H1 (cell line): Measurements from ENCODE around the gene SND1. TPM values are rescaled to one million over a fixed set of nuclear protein-coding genes. Genes with fewer than 3 reads are reported as not detected.

Source experiments
- CTCF ChIA-PET: fragments of 300-600 bp; sonication (Branson Sonifier 250); formaldehyde crosslinking; loops from one replicate; lab custom pipeline; 2021; ENCODE audit not compliant: partially characterized antibody; lab: Charles Lee
- POLR2A ChIA-PET: fragments of 300-600 bp; sonication (Branson Sonifier 250); formaldehyde crosslinking; loops from one replicate; lab custom pipeline; 2021; ENCODE audit warnings: inconsistent platforms; ENCODE audit not compliant: partially characterized antibody; lab: Charles Lee
- DNase-seq, 2 experiments: peaks; one replicate each; pipeline versions ENCODE4 v3.0.0 to v3.0.0-alpha.2; 2010 to 2022; ENCODE audit warnings: low spot score in 2 of 2, low read depth in 1 of 2, mixed read lengths in 1 of 2
- FAIRE-seq: peaks from 2 replicates; lab custom pipeline; 2011; peaks lifted over from hg19 to GRCh38; lab: Jason Lieb, UNC
- H2AFZ ChIP-seq: 2 replicates; pipeline ENCODE4 v1.8.1; 2012; ENCODE audit warnings: low read length, inconsistent platforms
- H2AK5ac ChIP-seq: 2 replicates; pipeline ENCODE4 v1.6.1; 2013; ENCODE audit warnings: low read depth, low read length
- H2BK120ac ChIP-seq: replicated peaks from 2 replicates; pipeline ENCODE3; 2013; ENCODE audit warnings: low read depth, low read length, inconsistent platforms
- H2BK12ac ChIP-seq: 2 replicates; pipeline ENCODE4 v1.6.1; 2013; ENCODE audit warnings: low read depth, low read length
- H2BK15ac ChIP-seq: 2 replicates; pipeline ENCODE4 v1.6.1; 2013; ENCODE audit warnings: low read length
- H2BK20ac ChIP-seq: 2 replicates; pipeline ENCODE4 v1.6.1; 2013; ENCODE audit warnings: low read length
- H2BK5ac ChIP-seq: 2 replicates; pipeline ENCODE4 v1.6.1; 2013; ENCODE audit warnings: low read depth, low read length
- H3K14ac ChIP-seq: 2 replicates; pipeline ENCODE4 v1.6.1; 2013; ENCODE audit warnings: inconsistent platforms; ENCODE audit not compliant: insufficient read length
- H3K18ac ChIP-seq: 2 replicates; pipeline ENCODE4 v1.6.1; 2013; ENCODE audit warnings: low read length; ENCODE audit errors: extremely low read depth
- H3K23ac ChIP-seq: 2 replicates; pipeline ENCODE4 v1.6.1; 2013; ENCODE audit warnings: inconsistent platforms; ENCODE audit not compliant: insufficient read length
- H3K23me2 ChIP-seq: 2 replicates; pipeline ENCODE4 v1.6.1; 2013; ENCODE audit warnings: low read depth, low read length
- H3K27ac ChIP-seq: 2 replicates; pipeline ENCODE4 v1.6.1; 2011; ENCODE audit warnings: low read depth, low read length, inconsistent platforms
- H3K27me3 ChIP-seq, 4 experiments: replicated peaks in 1 of 4; 1 replicate in 1 of 4; 2 replicates in 3 of 4; pipeline versions ENCODE4 v1.6.1 to v1.8.1; 2011 to 2013; ENCODE audit warnings: low read length in 3 of 4, mild to moderate bottlenecking in 3 of 4, inconsistent platforms in 2 of 4, mixed read lengths in 2 of 4, moderate library complexity in 1 of 4; ENCODE audit not compliant: control insufficient read depth in 3 of 4, insufficient read depth in 3 of 4; ENCODE audit errors: extremely low read depth in 1 of 4
- H3K36me3 ChIP-seq, 4 experiments: 2 replicates each; pipeline versions ENCODE4 v1.6.1 to v1.8.1; 2011 to 2013; ENCODE audit warnings: mild to moderate bottlenecking in 4 of 4, low read length in 3 of 4, moderate library complexity in 2 of 4, control low read depth in 1 of 4, inconsistent platforms in 1 of 4; ENCODE audit not compliant: insufficient read depth in 4 of 4, control insufficient read depth in 2 of 4
- H3K4ac ChIP-seq: replicated peaks from 2 replicates; pipeline ENCODE3; 2013; ENCODE audit warnings: low read length, low read depth, mixed read lengths, inconsistent platforms; ENCODE audit not compliant: insufficient read length
- H3K4me1 ChIP-seq, 4 experiments: replicated peaks in 1 of 4; 1 replicate in 1 of 4; 2 replicates in 3 of 4; pipeline versions ENCODE4 v1.6.1 to v1.8.1; 2011 to 2013; ENCODE audit warnings: low read length in 3 of 4, inconsistent platforms in 2 of 4, mixed read lengths in 1 of 4; ENCODE audit not compliant: insufficient read depth in 4 of 4, control insufficient read depth in 3 of 4
- H3K4me2 ChIP-seq, 2 experiments: 2 replicates each; pipeline versions ENCODE4 v1.6.1 to v1.8.1; 2011 to 2013; ENCODE audit warnings: low read depth in 2 of 2, low read length in 2 of 2, control low read depth in 1 of 2, inconsistent platforms in 1 of 2, mild to moderate bottlenecking in 1 of 2; ENCODE audit not compliant: insufficient read depth in 1 of 2
- H3K4me3 ChIP-seq, 4 experiments: fragments of 200-600, 300-600 bp in 1 of 4; sonication (generic), shearing (Covaris generic), sonication (Bioruptor Twin) in 1 of 4; 2 replicates each; pipeline versions ENCODE4 v1.5.1 to v1.8.1; 2011 to 2016; ENCODE audit warnings: low read length in 4 of 4, low read depth in 3 of 4, control low read depth in 2 of 4, inconsistent platforms in 2 of 4, mild to moderate bottlenecking in 2 of 4, mixed read lengths in 1 of 4, moderate library complexity in 1 of 4; ENCODE audit not compliant: insufficient read depth in 2 of 4; ENCODE audit errors: extremely low read depth in 1 of 4
- H3K56ac ChIP-seq: replicated peaks from 2 replicates; pipeline ENCODE3; 2013; ENCODE audit warnings: low read depth, mild to moderate bottlenecking, mixed read lengths, low read length, inconsistent platforms; ENCODE audit not compliant: insufficient read length
- H3K79me1 ChIP-seq: 2 replicates; pipeline ENCODE4 v1.6.1; 2013; ENCODE audit warnings: low read depth, low read length, control low read depth
- H3K79me2 ChIP-seq, 2 experiments: 2 replicates each; pipeline versions ENCODE4 v1.6.1 to v1.8.1; 2012 to 2013; ENCODE audit warnings: low read length in 2 of 2, mild to moderate bottlenecking in 2 of 2, inconsistent platforms in 1 of 2; ENCODE audit not compliant: insufficient read depth in 2 of 2, control insufficient read depth in 1 of 2
- H3K9ac ChIP-seq, 4 experiments: replicated peaks in 1 of 4; 1 replicate in 1 of 4; 2 replicates in 3 of 4; pipeline versions ENCODE4 v1.6.1 to v1.8.1; 2011 to 2013; ENCODE audit warnings: low read depth in 3 of 4, low read length in 3 of 4, control low read depth in 2 of 4, mild to moderate bottlenecking in 2 of 4, moderate library complexity in 2 of 4, inconsistent platforms in 1 of 4; ENCODE audit errors: extremely low read depth in 1 of 4
- H3K9me3 ChIP-seq, 2 experiments: 2 replicates each; pipeline versions ENCODE4 v1.6.1 to v1.8.1; 2012 to 2013; ENCODE audit warnings: mild to moderate bottlenecking in 2 of 2, moderate library complexity in 2 of 2, control low read depth in 1 of 2, inconsistent platforms in 1 of 2, low read depth in 1 of 2, low read length in 1 of 2, mixed read lengths in 1 of 2; ENCODE audit not compliant: insufficient read depth in 2 of 2
- H4K20me1 ChIP-seq, 2 experiments: replicated peaks in 1 of 2; 2 replicates each; pipeline versions ENCODE3 to v1.8.1; 2011 to 2013; ENCODE audit warnings: inconsistent platforms in 2 of 2, low read length in 2 of 2, mild to moderate bottlenecking in 1 of 2; ENCODE audit not compliant: insufficient read depth in 2 of 2, control insufficient read depth in 1 of 2
- H4K5ac ChIP-seq: 2 replicates; pipeline ENCODE4 v1.6.1; 2013; ENCODE audit warnings: low read length, low read depth, mixed read lengths, inconsistent platforms; ENCODE audit not compliant: insufficient read length
- H4K8ac ChIP-seq: 2 replicates; pipeline ENCODE4 v1.8.0; 2013; ENCODE audit warnings: mild to moderate bottlenecking, moderate library complexity, low read length, inconsistent platforms; ENCODE audit not compliant: insufficient read depth; ENCODE audit errors: extremely low read depth
- H4K91ac ChIP-seq: replicated peaks from 2 replicates; pipeline ENCODE3; 2013; ENCODE audit warnings: low read length, mixed read lengths, inconsistent platforms; ENCODE audit not compliant: insufficient read length
- HDAC6 ChIP-seq: IDR thresholded peaks from one replicate; pipeline ENCODE4 v1.7.1; 2012; ENCODE audit warnings: low read depth, mild to moderate bottlenecking, inconsistent platforms, low read length, moderate library complexity
- SP2 ChIP-seq: IDR thresholded peaks from 2 replicates; pipeline ENCODE4 v1.6.1; 2012; ENCODE audit warnings: mild to moderate bottlenecking, low read length, inconsistent platforms
- SUZ12 ChIP-seq: fragments of 200-600 bp; sonication (generic); IDR thresholded peaks from 2 replicates; pipeline ENCODE4 v1.6.1; 2012; ENCODE audit warnings: mild to moderate bottlenecking, inconsistent platforms, low read length, moderate library complexity, mixed read lengths
- TAF1 ChIP-seq: IDR thresholded peaks from 2 replicates; pipeline ENCODE4 v1.6.1; 2011; ENCODE audit warnings: mild to moderate bottlenecking, low read depth, low read length
- WGBS, 2 experiments: shearing (Covaris generic) in 1 of 2; methylation state at CpG; one replicate each; pipeline versions ENCODE4 v1.1.6 to v1.1.7; 2013 to 2015; ENCODE audit warnings: low lambda C conversion rate in 2 of 2, mixed read lengths in 2 of 2, inconsistent platforms in 1 of 2, low coverage in 1 of 2, missing lambda C conversion rate in 1 of 2; ENCODE audit not compliant: insufficient replicate concordance in 2 of 2, insufficient coverage in 1 of 2, insufficient read length in 1 of 2; ENCODE audit errors: extremely low coverage in 1 of 2, missing lambda C conversion rate in 1 of 2; 5-methylcytosine and 5-hydroxymethylcytosine counted together
- polyA plus RNA-seq, 7 experiments: library from polyadenylated mRNA; depleted of rRNA in 3 of 7; stranded (reverse) in 5 of 7; unstranded in 2 of 7; fragments of >200 nt in 5 of 7; fragments of 200-250 nt in 2 of 7; gene quantifications; 1 replicate in 5 of 7; 2 replicates in 1 of 7; 4 replicates in 1 of 7; pipeline versions ENCODE4 v1.2.1 to v1.2.3, GENCODE V29; 2011 to 2013; ENCODE audit warnings: missing spikeins in 2 of 7, mixed read lengths in 2 of 7
- total RNA-seq: library from RNA; stranded (reverse); fragmentation: NEBNext Ultra II Directional; extraction: Animal tissue kit (Norgen Biotek cat#: 25700); gene quantifications from 2 replicates; pipeline ENCODE4 v1.2.1, GENCODE V29; 2021

The SND1 gene
- total and polyA plus RNA-seq, 2 of the 8 experiments (the other 6 are each of a cell fraction or from before 2014, with no cell fraction given) = 122 to 290 TPM

GRCh38 chr7:127793582-127793981, 141.6 kb downstream of the SND1 start:
- FAIRE-seq = no peak
- DNase-seq = no peak
- no peak overlapping the region for H2BK120ac ChIP-seq
- H3K56ac ChIP-seq = no peak overlapping the region
- ChIA-PET POLR2A (interaction anchor here (0.6 kb wide), 1 partner anchor 110 kb away, joined by 3 read pairs; no protein-coding TSS in a partner anchor), CTCF (interaction anchor here (0.9 to 7.4 kb wide), 32 partner anchors 9 to 412 kb away, joined by 3 to 91 read pairs (median 8); no protein-coding TSS in a partner anchor)
- no peaks in the 10 kb centered on the region for H3K23me2 ChIP-seq
- H2BK12ac ChIP-seq = no peak overlapping the region
- H4K91ac ChIP-seq = no peak overlapping the region
- H3K14ac ChIP-seq = no peak overlapping the region
- WGBS, 2 experiments = 92% methylated on average over 4 of the region's 4 CpGs; no CpG with 5 or more reads in 1 of the 2 experiments
- peaks cover 3 to 67% of the 10 kb centered on the region in 2 experiments; a peak in 3 of 4 replicates for H3K79me2 ChIP-seq
- H4K5ac ChIP-seq = no peak overlapping the region
- H3K27me3 ChIP-seq = no peaks in the 10 kb centered on the region
- no peak overlapping the region for H3K18ac ChIP-seq
- no peak overlapping the region for H2AFZ ChIP-seq
- no peak overlapping the region for H3K4ac ChIP-seq
- H4K8ac ChIP-seq = no peak overlapping the region
- H3K4me2 ChIP-seq = no peak overlapping the region
- H3K9me3 ChIP-seq = no peaks in the 10 kb centered on the region
- peaks cover 0 to 6% (median 5%) of the 10 kb centered on the region in 4 experiments; a peak in 5 of 7 replicates for H3K4me1 ChIP-seq
- H2AK5ac ChIP-seq = no peak overlapping the region
- H3K27ac ChIP-seq = no peak overlapping the region
- H2BK15ac ChIP-seq = no peak overlapping the region
- no peak overlapping the region for H3K4me3 ChIP-seq
- no peaks in the 10 kb centered on the region; a peak in 2 of 8 replicates for H3K36me3 ChIP-seq
- no peak overlapping the region for H3K9ac ChIP-seq
- peaks cover 9 to 13% of the 10 kb centered on the region in 2 experiments for H4K20me1 ChIP-seq
- no peak overlapping the region for H3K23ac ChIP-seq
- no peak overlapping the region for H2BK20ac ChIP-seq
- peaks cover 12% of the 10 kb centered on the region for H3K79me1 ChIP-seq
- no peak overlapping the region for H2BK5ac ChIP-seq
- TF ChIP-seq HDAC6 = no peak
- no peak for TF ChIP-seq SP2
- TF ChIP-seq SUZ12 = no peak
- TF ChIP-seq TAF1 = no peak
